RWPE2 (cell line): ENCODE results near the gene AP3B1.

ENCODE experiments used
- ATAC-seq: fragments of 200-7000 bp; cut with Tn5 transposase; 3 replicates; pipeline ENCODE4 v1.9.1; 2021; ENCODE audit warnings: low read depth
- DNase-seq: peaks from one replicate; pipeline ENCODE4 v3.0.0-alpha.2; 2020; ENCODE audit warnings: low spot score
- H3K27ac ChIP-seq: fragments of 450-650 bp; 2 replicates; pipeline ENCODE4 v1.5.1; 2017; ENCODE audit warnings: mild to moderate bottlenecking; ENCODE audit not compliant: poor library complexity, severe bottlenecking
- H3K27me3 ChIP-seq: fragments of 250-450 bp; sonication (Bioruptor Pico); 2 replicates; pipeline ENCODE4 v1.5.1; 2021; ENCODE audit warnings: mild to moderate bottlenecking, moderate library complexity; ENCODE audit not compliant: insufficient read depth, poor library complexity, severe bottlenecking
- H3K36me3 ChIP-seq: fragments of 250-450 bp; sonication (Bioruptor Pico); 2 replicates; pipeline ENCODE4 v1.5.1; 2020; ENCODE audit warnings: low read depth, mild to moderate bottlenecking, moderate library complexity
- H3K4me1 ChIP-seq: fragments of 250-450 bp; sonication (Bioruptor Pico); 2 replicates; pipeline ENCODE4 v1.5.1; 2021; ENCODE audit warnings: mild to moderate bottlenecking, moderate library complexity; ENCODE audit not compliant: insufficient read depth, poor library complexity, severe bottlenecking
- H3K4me3 ChIP-seq: fragments of 250-450 bp; sonication (Bioruptor Pico); 2 replicates; pipeline ENCODE4 v1.5.1; 2021; ENCODE audit warnings: mild to moderate bottlenecking, moderate library complexity; ENCODE audit not compliant: severe bottlenecking
- H3K9me3 ChIP-seq: fragments of 250-450 bp; sonication (Bioruptor Pico); 2 replicates; pipeline ENCODE4 v1.5.1; 2021; ENCODE audit warnings: mild to moderate bottlenecking, moderate library complexity; ENCODE audit not compliant: severe bottlenecking
- CTCF ChIP-seq: fragments of 450-650 bp; IDR thresholded peaks from one replicate; pipeline ENCODE4 v1.5.1; 2017; ENCODE audit warnings: mild to moderate bottlenecking, moderate library complexity; ENCODE audit not compliant: poor library complexity, severe bottlenecking

The AP3B1 gene

DNA sequence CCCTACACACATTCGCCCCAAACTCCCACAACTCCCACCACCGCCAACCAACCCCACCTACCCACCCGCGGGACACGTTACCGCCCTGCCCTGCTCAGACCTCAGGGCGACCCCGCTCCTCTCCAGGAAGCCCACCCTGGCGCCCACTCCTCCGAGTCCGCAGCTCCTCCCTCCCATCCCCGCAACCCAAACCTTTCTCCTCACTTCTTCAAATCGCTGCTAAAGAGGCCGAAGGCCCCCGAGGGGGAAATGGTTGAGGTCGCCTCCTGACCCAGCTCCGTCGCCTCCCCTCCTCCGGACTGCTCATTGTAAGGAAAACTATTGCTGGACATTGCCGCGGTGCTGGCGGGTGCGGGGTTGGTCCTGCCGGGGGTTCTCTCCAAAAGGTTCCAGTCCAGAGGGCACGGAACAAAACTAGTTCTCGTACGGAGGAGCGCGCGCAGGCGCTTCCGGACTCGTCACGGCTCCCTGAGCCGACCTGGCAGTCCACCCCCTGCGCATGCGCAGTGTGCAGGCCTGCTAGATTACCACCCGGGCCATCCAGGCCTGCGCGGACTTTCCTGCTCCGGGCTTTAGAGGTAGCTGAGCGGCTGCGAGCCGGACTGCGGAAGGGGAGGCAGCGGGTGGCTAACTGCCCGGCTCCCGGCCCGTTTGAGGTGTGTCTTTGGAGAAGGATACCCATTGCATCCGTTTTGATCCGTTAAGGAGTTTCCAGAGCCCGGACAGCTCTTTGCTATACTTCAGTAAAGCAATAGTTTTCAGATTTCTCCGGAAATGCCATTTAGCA is at the start of gene AP3B1:
Gene AP3B1 (minus strand): TSS at position 451 of the 787 bp plus-strand sequence. CDS start 119 bp downstream, at position 332.
- Histone ChIP-seq H3K9me3 (no peaks in the 10 kb centered on the region), H3K27me3 (no peaks in the 10 kb centered on the region), H3K27ac (peak within 1 kb of the TSS; percentile 85), H3K4me3 (peak within 1 kb of the TSS; percentile 72), H3K36me3 (peaks cover 4% of the 10 kb centered on the region; the same call in 1 of the 2 replicates), H3K4me1 (peaks cover 4% of the 10 kb centered on the region)
- peak; percentile 99 for DNase-seq
- TF ChIP-seq CTCF: no peak
- peak; percentile 92 for ATAC-seq

GRCh38 chr5:78341440-78341839 is 46.9 kb upstream of the AP3B1 start:
- no peaks in the 10 kb centered on the region for H3K27me3 ChIP-seq
- TF ChIP-seq CTCF: no peak

DNA sequence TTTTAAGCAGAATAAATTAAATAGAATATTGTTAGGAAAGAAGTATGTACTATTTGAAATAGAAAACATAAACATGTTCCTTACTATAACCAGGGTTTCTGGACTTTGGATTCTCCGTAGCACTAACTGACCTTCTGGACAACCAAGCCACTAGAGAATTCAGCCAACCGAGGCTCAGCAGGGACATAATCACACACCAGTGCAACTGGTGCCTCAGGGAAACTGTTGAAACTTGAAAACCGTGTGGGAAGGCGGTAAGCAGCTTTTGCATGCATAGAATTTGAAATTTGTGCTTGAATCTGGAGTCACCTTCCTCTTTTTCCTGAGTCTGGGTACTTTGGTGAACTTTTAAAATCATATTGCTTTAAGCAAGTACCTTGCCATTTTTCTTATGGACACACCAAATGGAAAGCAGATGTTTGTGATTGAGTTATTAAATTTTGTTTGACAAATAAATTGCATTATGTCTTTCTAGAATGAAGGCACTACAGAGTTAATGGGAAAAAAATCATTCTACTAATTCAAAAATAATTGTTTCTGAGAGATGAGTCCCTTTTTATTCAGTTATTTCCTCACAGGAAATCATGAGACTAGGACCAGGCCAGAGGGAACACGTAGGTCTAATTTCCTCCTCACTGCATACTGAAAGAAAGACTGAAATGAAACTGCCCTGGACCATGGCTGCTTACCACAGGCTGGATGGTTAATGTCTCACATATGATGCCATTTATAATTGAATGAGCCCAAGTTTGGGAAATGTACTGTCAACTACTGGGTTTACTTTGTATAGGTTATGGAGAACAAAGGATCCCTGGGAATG is 45.3 kb upstream of the AP3B1 start:
- ATAC-seq (no peak), DNase-seq (no peak)
- H3K9me3 ChIP-seq: peaks cover 8% of the 10 kb centered on the region
- H3K4me3 ChIP-seq: no peak overlapping the region
- H3K27ac ChIP-seq: no peak overlapping the region
- no peaks in the 10 kb centered on the region for H3K4me1 ChIP-seq
- no peak for TF ChIP-seq CTCF
- H3K27me3 ChIP-seq: no peaks in the 10 kb centered on the region
- H3K36me3 ChIP-seq: no peaks in the 10 kb centered on the region

More at GRCh38 chr5:78341440-78341839, 46.9 kb upstream of the AP3B1 start:
- Histone ChIP-seq H3K4me3 (no peak overlapping the region), H3K9me3 (peaks cover 8% of the 10 kb centered on the region), H3K36me3 (no peaks in the 10 kb centered on the region), H3K4me1 (peaks cover 7% of the 10 kb centered on the region), H3K27ac (no peak overlapping the region)
- DNase-seq (no peak), ATAC-seq (no peak)

DNA sequence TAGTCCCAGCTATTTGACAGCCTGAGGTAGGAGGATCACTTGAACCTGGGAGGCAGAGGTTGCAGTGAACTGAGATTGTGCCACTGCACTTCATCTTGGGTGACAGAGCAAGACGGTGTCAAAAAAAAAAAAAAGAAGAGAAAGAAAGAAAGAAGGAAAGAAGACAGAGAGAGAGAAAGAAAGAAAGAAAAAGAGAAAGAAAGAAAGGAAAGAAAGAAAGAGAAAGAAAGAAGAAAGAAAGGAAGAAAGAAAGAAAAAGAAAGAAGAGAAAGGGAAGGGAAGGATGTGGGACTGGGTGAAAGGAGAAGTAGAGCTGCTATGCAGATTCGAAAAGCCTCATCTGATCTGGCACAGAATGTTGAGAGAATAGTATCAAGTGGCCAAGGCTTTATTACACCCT is 42.2 kb upstream of the AP3B1 start:
- Histone ChIP-seq H3K27me3 (no peaks in the 10 kb centered on the region), H3K4me1 (no peaks in the 10 kb centered on the region), H3K27ac (no peak overlapping the region), H3K9me3 (peaks cover 8% of the 10 kb centered on the region), H3K4me3 (no peak overlapping the region), H3K36me3 (no peaks in the 10 kb centered on the region)
- TF ChIP-seq CTCF: no peak
- no peak for ATAC-seq
- no peak for DNase-seq
